Glutamatergic neuron (in vitro differentiated cells): ENCODE measurements around the gene COBLL1. TPM values are rescaled to one million over a fixed set of nuclear protein-coding genes. Genes with fewer than 3 reads are reported as not detected.
A peak's percentile ranks its signal among the peaks of the same experiment; 100 is the strongest.

Source experiments
- DNase-seq: peaks from one replicate; pipeline ENCODE4 v3.0.0; 2022
- H3K27ac Mint-ChIP-seq: one replicate; pipeline ENCODE4 v1.8.0; 2020; ENCODE audit warnings: mild to moderate bottlenecking, mixed read lengths, inconsistent platforms; ENCODE audit not compliant: unreplicated experiment
- H3K27me3 Mint-ChIP-seq: one replicate; pipeline ENCODE4 v1.8.0; 2020; ENCODE audit warnings: mild to moderate bottlenecking, moderate library complexity, mixed read lengths, inconsistent platforms; ENCODE audit not compliant: unreplicated experiment
- H3K36me3 Mint-ChIP-seq: one replicate; pipeline ENCODE4 v1.8.0; 2020; ENCODE audit warnings: mild to moderate bottlenecking, mixed read lengths, inconsistent platforms; ENCODE audit not compliant: unreplicated experiment
- H3K4me1 Mint-ChIP-seq: one replicate; pipeline ENCODE4 v1.8.0; 2020; ENCODE audit warnings: mild to moderate bottlenecking, low read depth, mixed read lengths, inconsistent platforms; ENCODE audit not compliant: unreplicated experiment
- H3K4me3 Mint-ChIP-seq: one replicate; pipeline ENCODE4 v1.8.0; 2020; ENCODE audit warnings: mild to moderate bottlenecking, mixed read lengths, inconsistent platforms; ENCODE audit not compliant: unreplicated experiment
- H3K9me3 Mint-ChIP-seq: one replicate; pipeline ENCODE4 v1.8.0; 2020; ENCODE audit warnings: mild to moderate bottlenecking, moderate library complexity, mixed read lengths, inconsistent platforms; ENCODE audit not compliant: unreplicated experiment
- CTCF ChIP-seq: fragments of 200-600 bp; sonication (generic); IDR thresholded peaks from one replicate; pipeline ENCODE4 v1.5.0; 2021; ENCODE audit not compliant: partially characterized antibody, unreplicated experiment
- long read RNA-seq: library from polyadenylated mRNA; unstranded; transcript quantifications from one replicate; pipeline ENCODE4 v2.0.0, GENCODE V29; 2020; ENCODE audit not compliant: unreplicated experiment
- total RNA-seq: library from RNA; stranded (reverse); fragmentation: NEBNext Ultra II Directional; extraction: Animal tissue kit (Norgen Biotek cat#: 25700); gene quantifications from one replicate; pipeline ENCODE4 v1.2.1, GENCODE V29; 2021; ENCODE audit not compliant: unreplicated experiment

Gene COBLL1
- total RNA-seq, result 0.91 TPM
- long read RNA-seq, result 0 reads

- Mint-ChIP-seq H3K4me3 (peak within 1 kb of the TSS; percentile 83), H3K27ac (peak within 1 kb of the TSS; percentile 38), H3K27me3 (peaks cover 3% of the 10 kb centered on the region), H3K9me3 (no peaks in the 10 kb centered on the region), H3K36me3 (no peaks in the 10 kb centered on the region), H3K4me1 (peaks cover 3% of the 10 kb centered on the region)
- peak; percentile 76 for DNase-seq
- peak; percentile 90 for TF ChIP-seq CTCF
Observed at GRCh38 chr2:164841719-164842623, at the start of gene COBLL1. TSS of gene COBLL1 (minus strand) at chr2:164841823. CDS start at chr2:164841196, 627 bp downstream.

GRCh38 chr2:164890544-164890943 lies 48.9 kb upstream of the COBLL1 start:
- no peaks in the 10 kb centered on the region for H3K9me3 Mint-ChIP-seq
- peaks cover 12% of the 10 kb centered on the region for H3K4me1 Mint-ChIP-seq
- no peak for TF ChIP-seq CTCF
- H3K27me3 Mint-ChIP-seq, result peaks cover 4% of the 10 kb centered on the region
- H3K27ac Mint-ChIP-seq, result no peak overlapping the region
- H3K4me3 Mint-ChIP-seq, result no peak overlapping the region
- no peaks in the 10 kb centered on the region for H3K36me3 Mint-ChIP-seq
- no peak for DNase-seq

- Mint-ChIP-seq H3K27me3 (no peaks in the 10 kb centered on the region), H3K36me3 (no peaks in the 10 kb centered on the region), H3K4me1 (peaks cover 2% of the 10 kb centered on the region), H3K4me3 (no peak overlapping the region), H3K27ac (no peak overlapping the region), H3K9me3 (no peaks in the 10 kb centered on the region)
- no peak for DNase-seq
- TF ChIP-seq CTCF, result no peak
Observed at GRCh38 chr2:164888592-164888991, 47.0 kb upstream of the COBLL1 start.

- TF ChIP-seq CTCF, result no peak
- Mint-ChIP-seq H3K4me1 (peaks cover 2% of the 10 kb centered on the region), H3K4me3 (no peak overlapping the region), H3K27me3 (no peaks in the 10 kb centered on the region), H3K9me3 (no peaks in the 10 kb centered on the region), H3K36me3 (no peaks in the 10 kb centered on the region), H3K27ac (no peak overlapping the region)
- DNase-seq, result no peak
Observed at GRCh38 chr2:164887434-164888144, 46.0 kb upstream of the COBLL1 start.
